HS-5 (cell line): ENCODE data around the gene KATNB1.

Source experiments
- DNase-seq: peaks from one replicate; pipeline ENCODE4 v3.0.0-alpha.2; 2012; ENCODE audit warnings: low read depth

KATNB1 gene

DNA sequence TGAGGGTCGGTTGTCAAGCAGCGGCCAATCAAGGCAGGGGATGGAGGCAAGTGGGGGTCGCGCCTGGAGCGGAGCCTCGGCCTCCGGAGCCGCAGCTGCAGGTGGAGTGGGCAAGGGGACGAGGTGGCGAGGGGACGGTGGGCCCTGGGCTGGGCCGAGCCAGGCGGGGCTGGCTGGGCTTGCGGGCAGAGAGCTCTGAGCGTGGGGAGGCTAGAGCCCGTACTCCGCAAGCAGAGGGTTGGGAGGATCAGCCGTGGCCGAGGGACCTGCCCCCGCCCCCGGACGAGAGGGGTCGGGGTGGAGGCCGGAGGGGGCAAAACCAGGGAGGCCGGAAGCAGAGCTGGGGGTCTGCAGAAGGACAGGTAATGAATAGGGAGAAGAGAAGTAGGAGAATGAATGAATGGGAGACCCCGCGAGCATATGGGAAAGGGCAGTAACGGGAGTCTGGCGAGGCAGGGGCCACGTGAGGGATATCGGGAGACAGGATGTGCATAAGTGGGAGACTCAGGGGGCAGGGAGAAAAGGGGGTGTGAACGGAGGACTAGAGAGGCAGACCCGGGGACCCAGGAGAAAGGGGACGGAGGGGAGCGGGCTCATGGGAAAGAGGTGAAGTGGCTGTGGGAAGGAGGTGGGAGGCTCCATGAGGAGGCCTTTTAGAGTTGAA is at the start of gene KATNB1:
TSS of gene KATNB1 (plus strand) at position 16 of the 664 bp plus-strand sequence. CDS start 1,474 bp downstream, outside the sequence.
- DNase-seq, result no peak

GRCh38 chr16:57686577-57686976 is 49.0 kb upstream of the KATNB1 start:
- no peak for DNase-seq

- no peak for DNase-seq
Observed at GRCh38 chr16:57687363-57687929, 48.1 kb upstream of the KATNB1 start.

- no peak for DNase-seq
Observed at GRCh38 chr16:57688487-57688986, 47.0 kb upstream of the KATNB1 start.

DNA sequence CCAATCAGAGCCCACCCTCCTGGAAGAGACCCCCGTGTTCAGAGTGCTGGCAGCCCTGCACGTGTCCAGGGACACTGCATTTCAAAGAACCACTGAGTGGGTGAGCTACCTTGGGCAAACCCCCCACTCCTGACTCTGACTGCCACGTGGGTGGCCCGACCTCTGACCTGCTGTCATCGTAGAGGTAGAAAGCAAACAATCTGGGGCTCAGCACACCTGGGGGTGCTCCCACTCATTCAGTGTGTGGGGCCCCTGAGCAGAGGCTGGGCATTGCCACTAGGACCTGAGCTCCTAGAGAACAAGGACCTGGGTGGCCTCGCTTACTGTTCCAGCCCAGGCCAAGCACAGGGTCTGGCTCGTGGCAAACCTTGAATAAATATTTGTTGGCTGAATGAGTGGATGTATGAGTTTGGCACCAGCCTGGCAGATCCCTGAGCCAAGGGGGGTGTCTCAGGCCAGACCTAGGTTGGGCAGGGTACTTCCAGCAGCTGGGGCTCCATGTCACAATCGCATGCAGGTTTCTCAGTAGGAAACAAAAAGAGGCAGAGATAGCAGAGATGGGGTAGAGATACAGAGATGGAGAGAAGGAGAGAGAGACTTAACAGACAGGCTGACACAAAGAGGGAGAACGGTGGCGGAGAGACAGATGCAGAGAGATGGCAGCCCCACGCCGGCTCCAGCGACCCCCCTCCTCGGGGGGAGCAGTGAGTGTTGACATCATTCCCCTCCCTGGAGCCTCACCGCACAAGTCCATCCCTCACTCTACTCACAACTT is 46.4 kb upstream of the KATNB1 start:
- no peak for DNase-seq

DNA sequence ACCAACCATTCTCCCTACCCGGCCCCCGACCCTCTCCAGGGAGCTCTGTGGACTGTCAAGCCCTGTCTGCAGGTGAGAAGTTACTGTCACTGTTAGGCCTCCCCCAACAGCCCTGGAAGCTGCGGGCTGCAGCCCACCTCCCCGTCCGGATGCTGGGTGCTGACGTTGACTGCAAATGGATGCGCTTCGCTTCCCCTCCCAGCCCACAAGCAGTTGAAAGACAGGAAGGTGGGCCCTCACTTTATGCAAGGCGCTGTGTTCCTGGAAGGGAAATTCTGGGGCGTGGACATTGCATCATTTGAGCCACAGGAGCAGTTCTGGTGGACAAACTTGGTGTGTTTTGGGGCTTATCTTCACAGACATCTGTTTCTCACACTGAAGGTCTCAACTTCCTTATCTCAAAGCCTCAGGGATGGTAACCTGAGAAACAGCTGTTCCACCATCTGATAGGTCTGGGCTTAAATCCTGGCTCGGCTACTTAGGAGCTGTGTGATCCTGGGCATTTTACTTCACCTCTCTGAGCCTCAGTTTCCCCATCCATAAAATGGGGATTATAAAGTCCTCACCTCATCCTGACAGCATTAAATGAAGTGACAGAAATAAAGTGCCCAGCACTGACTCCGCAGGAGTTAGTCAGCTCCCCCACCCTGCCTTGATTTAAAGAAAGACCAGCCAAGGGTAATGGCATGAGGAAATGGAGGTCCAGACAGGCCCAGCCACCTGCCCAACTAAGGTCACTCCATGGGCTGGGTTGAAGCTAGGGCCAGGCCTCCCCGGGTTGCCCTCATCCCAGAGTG is 45.6 kb upstream of the KATNB1 start:
- no peak for DNase-seq

DNA sequence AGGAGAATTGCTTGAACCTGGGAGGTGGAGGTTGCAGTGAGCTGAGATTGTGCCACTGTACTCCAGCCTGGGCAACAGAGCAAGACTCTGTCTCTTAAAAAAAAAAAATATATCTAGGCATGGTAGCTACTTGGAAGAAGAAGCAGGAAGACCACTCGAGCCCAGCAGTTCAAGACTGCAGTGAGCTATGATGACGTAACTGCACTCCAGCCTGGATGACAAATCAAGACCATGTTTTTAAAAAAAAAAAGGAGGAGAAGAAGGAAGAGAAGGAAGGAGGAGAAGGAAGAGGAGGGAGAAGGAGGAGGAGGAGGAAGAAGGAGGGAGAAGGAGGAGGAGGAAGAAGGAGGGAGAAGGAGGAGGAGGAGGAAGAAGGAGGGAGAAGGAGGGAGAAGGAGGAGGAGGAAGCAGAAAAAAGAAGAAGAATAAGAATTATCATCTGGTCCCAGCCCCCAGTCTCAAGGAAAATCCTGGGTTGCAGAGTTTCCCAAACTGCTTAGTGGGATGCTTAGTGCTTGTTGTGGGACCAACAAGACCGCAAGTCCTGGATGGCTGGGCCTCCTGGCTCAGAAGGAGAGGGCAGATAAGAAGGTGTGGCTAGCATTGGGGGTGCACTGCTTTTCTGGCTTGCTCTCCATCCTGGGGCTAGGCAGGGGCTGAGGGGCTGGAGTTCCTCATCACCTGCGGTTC is 44.6 kb upstream of the KATNB1 start:
- DNase-seq, result no peak

- DNase-seq, result no peak
Observed at GRCh38 chr16:57692636-57693035, 42.9 kb upstream of the KATNB1 start.

DNA sequence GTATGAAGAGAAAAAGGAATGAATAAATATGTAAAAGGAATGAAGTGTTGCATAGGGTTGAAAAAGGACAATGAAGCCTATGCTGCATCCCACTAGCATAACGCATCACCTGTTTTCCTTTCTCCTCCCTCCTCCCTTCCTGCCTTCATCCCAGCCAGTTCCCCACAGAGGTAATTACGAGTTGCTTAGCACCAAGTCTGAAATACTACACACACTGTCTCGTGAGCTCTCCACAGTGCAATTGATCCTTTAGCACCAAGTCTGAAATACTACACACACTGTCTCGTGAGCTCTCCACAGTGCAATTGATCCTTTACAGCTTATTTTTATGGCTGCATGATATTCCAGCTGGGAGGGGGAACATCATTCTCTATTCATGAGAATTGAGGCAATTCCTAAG is 42.0 kb upstream of the KATNB1 start:
- no peak for DNase-seq

- DNase-seq, result no peak
Observed at GRCh38 chr16:57694231-57694724, 41.3 kb upstream of the KATNB1 start.

DNA sequence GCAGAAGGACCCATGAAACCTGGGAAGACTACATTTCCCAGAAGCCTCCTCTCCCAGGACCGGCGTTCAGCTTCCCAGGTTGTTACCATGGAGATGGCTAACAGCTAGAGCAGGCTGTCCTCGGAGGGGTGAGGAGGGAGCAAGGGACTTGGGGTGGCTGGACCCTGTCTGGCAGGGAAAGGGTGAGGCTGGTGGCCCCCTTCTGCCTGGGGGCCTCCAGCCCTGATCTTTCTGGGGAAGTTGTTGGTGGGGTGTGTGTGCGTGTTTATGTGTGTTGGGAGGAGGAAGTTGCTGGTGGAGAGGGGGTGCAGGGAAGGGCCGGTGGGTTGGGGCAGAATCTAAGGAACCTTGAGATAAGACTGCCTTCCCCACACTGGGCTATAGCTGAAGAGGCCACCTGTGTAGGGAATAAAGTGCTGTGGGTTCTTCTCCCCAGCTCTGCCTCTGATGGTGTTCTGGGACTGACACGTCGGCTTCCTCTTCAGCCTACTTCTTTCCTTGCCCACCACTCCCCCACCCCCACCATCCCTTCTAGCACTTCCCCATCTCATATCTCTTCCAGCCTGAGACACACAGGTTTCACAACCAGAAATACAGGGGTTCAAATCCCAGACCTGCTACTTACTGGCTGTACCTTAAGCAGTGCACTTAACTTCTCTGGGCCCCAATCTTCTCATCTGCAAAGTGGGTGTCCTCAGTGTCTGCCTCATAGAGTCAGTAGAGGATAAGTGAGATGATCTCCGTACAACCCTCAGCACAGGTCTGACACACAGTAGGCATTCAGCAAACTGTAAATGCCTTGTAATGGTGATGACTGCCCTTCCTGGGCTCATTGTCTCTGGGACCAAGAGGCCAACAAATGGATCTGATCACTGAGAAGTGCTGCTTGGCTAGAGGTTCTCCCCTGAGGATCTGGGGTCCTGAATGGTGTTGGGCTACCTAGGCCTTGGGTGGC is 40.6 kb upstream of the KATNB1 start, which contains the start of gene DRC7:
TSS of gene DRC7 (plus strand) at position 82 of the 955 bp plus-strand sequence. CDS start 3,144 bp downstream, outside the sequence.
- peak; percentile 6 for DNase-seq

- DNase-seq, result no peak
Observed at GRCh38 chr16:57695680-57696069, 39.9 kb upstream of the KATNB1 start.

- no peak for DNase-seq
Observed at GRCh38 chr16:57696240-57696639, 39.3 kb upstream of the KATNB1 start.

DNA sequence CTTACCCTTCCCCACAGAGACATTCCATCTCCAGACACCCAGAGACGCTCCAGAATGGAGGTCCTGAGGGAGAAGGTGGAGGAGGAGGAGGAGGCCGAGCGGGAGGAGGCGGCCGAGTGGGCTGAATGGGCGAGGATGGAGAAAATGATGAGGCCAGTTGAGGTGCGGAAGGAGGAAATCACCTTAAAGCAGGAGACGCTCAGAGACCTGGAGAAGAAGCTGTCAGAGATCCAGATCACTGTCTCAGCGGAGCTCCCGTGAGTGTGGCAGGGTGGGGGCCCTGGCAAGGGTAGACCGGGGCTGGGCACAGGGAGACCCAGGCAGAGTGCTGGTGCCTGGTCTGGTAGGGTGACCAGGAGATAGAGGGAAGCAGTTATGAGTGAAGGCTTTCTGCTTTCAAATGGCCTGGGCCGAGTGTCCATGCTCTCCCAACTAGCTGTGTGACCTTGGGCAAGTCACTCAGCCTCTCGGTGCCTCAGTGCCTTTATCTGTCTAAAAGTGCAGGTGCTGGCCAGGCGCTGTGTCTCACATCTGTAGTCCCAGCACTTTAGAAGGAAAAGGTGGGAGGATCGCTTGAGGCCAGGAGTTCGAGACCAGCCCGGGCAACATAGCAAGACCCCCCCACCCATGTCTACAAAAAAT is 37.6 kb upstream of the KATNB1 start:
- DNase-seq, result no peak

- DNase-seq, result no peak
Observed at GRCh38 chr16:57698812-57699405, 36.7 kb upstream of the KATNB1 start.

GRCh38 chr16:57699481-57699880 is 36.1 kb upstream of the KATNB1 start:
- DNase-seq, result no peak

DNA sequence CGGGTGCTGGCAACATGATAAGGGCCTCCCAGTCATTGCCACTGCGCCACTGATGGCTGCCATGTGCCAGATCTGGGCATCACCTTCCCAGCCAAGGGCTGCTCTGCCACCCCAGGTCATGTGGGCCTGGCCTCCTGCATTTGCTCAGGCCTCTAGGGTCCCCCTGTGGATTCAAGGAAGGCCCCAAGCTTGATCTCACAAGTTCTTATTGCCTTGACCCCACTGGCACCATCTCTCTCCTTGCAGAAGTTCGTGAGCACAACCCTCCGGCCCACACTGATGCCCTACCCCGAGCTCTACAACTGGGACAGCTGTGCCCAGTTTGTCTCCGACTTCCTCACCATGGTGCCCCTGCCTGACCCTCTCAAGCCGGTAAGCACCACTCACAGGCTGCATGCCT is 35.7 kb upstream of the KATNB1 start:
- DNase-seq, result no peak

- DNase-seq, result no peak
Observed at GRCh38 chr16:57700781-57701551, 34.6 kb upstream of the KATNB1 start.
